SK-N-SH (cell line): Measurements from ENCODE around the gene PODXL2. TPM values are rescaled to one million over a fixed set of nuclear protein-coding genes. Genes with fewer than 3 reads are reported as not detected.
A peak's percentile ranks its signal among the peaks of the same experiment; 100 is the strongest.

Source experiments
- CTCF ChIA-PET: fragments of 300-600, 350-600 bp; formaldehyde crosslinking; extraction: SDS; loops from one replicate; lab custom pipeline; 2021; lab: Yijun Ruan, JAX
- POLR2A ChIA-PET: fragments of 350-600 bp; sonication (Branson Sonifier 250); formaldehyde crosslinking; extraction: SDS; loops from one replicate; lab custom pipeline; 2020; ENCODE audit warnings: antibody characterized with exemption, inconsistent platforms; lab: Yijun Ruan, JAX
- DNase-seq: peaks from one replicate; pipeline ENCODE4 v3.0.0; 2012
- H2AFZ ChIP-seq: fragments of 200-600 bp; sonication (generic); 2 replicates; pipeline ENCODE4 v1.8.1; 2016; ENCODE audit warnings: antibody characterized with exemption, mild to moderate bottlenecking, low read depth
- H3F3A ChIP-seq: fragments of 200-600 bp; sonication (generic); replicated peaks from 2 replicates; pipeline ENCODE3; 2016; ENCODE audit warnings: antibody characterized with exemption, mild to moderate bottlenecking; ENCODE audit not compliant: insufficient read depth
- H3K27ac ChIP-seq, 2 experiments: fragments of 200-500 bp in 1 of 2; fragments of 200-600 bp in 1 of 2; sonication (Bioruptor generic) in 1 of 2; sonication (generic), shearing (Covaris generic) in 1 of 2; 2 replicates each; pipeline versions ENCODE4 v1.5.1 to v1.6.1; 2014 to 2016; ENCODE audit warnings: low read depth in 2 of 2, inconsistent platforms in 1 of 2, low read length in 1 of 2, mild to moderate bottlenecking in 1 of 2, mixed read lengths in 1 of 2
- H3K27me3 ChIP-seq: fragments of 200-600 bp; sonication (generic), shearing (Covaris generic); 2 replicates; pipeline ENCODE4 v1.6.1; 2016; ENCODE audit warnings: mixed run types; ENCODE audit not compliant: insufficient read depth
- H3K36me3 ChIP-seq, 2 experiments: fragments of 200-500 bp in 1 of 2; fragments of 200-600 bp in 1 of 2; sonication (Bioruptor generic) in 1 of 2; sonication (generic) in 1 of 2; replicated peaks in 1 of 2; 2 replicates each; pipeline versions ENCODE3 to v1.5.1; 2014 to 2016; ENCODE audit warnings: low read length in 1 of 2, mild to moderate bottlenecking in 1 of 2; ENCODE audit not compliant: insufficient read depth in 2 of 2, control insufficient read depth in 1 of 2
- H3K4me1 ChIP-seq, 2 experiments: fragments of 200-500 bp in 1 of 2; fragments of 200-600 bp in 1 of 2; sonication (Bioruptor generic) in 1 of 2; sonication (generic), shearing (Covaris generic) in 1 of 2; 2 replicates each; pipeline versions ENCODE4 v1.5.1 to v1.6.1; 2014 to 2016; ENCODE audit warnings: low read depth in 1 of 2, low read length in 1 of 2, mixed run types in 1 of 2; ENCODE audit not compliant: insufficient read depth in 2 of 2, control insufficient read depth in 1 of 2
- H3K4me2 ChIP-seq: fragments of 200-600 bp; sonication (generic), shearing (Covaris generic); 2 replicates; pipeline ENCODE4 v1.6.1; 2017; ENCODE audit warnings: mixed run types
- H3K4me3 ChIP-seq, 2 experiments: fragments of 200-500 bp in 1 of 2; fragments of 200-600 bp in 1 of 2; sonication (Bioruptor generic) in 1 of 2; sonication (generic), shearing (Covaris generic) in 1 of 2; 2 replicates each; pipeline versions ENCODE4 v1.5.1 to v1.8.1; 2014 to 2016; ENCODE audit warnings: low read depth in 2 of 2, inconsistent platforms in 1 of 2, low read length in 1 of 2, mild to moderate bottlenecking in 1 of 2, mixed read lengths in 1 of 2, moderate library complexity in 1 of 2
- H3K79me2 ChIP-seq: fragments of 200-600 bp; sonication (generic); 2 replicates; pipeline ENCODE4 v1.8.1; 2017; ENCODE audit warnings: mild to moderate bottlenecking; ENCODE audit not compliant: insufficient read depth
- H3K9ac ChIP-seq: fragments of 200-600 bp; sonication (generic); 2 replicates; pipeline ENCODE4 v1.6.1; 2017; ENCODE audit warnings: mixed run types
- H3K9me2 ChIP-seq: fragments of 200-600 bp; sonication (generic); 2 replicates; pipeline ENCODE4 v1.6.1; 2017; ENCODE audit warnings: mixed run types
- H3K9me3 ChIP-seq: fragments of 200-600 bp; sonication (generic); 2 replicates; pipeline ENCODE4 v1.6.1; 2017; ENCODE audit warnings: mixed run types, mild to moderate bottlenecking, moderate library complexity
- H4K20me1 ChIP-seq: fragments of 200-600 bp; sonication (generic); 2 replicates; pipeline ENCODE4 v1.6.1; 2017; ENCODE audit warnings: mild to moderate bottlenecking, mixed run types; ENCODE audit not compliant: insufficient read depth
- CTCF ChIP-seq: fragments of 200-600 bp; sonication (generic); IDR thresholded peaks from 2 replicates; pipeline ENCODE4 v1.6.1; 2017; ENCODE audit warnings: antibody characterized with exemption, mild to moderate bottlenecking, moderate library complexity
- ELF1 ChIP-seq: IDR thresholded peaks from 2 replicates; pipeline ENCODE4 v1.4.0; 2012
- EZH2phosphoT487 ChIP-seq: fragments of 200-600 bp; sonication (generic); IDR thresholded peaks from 2 replicates; pipeline ENCODE4 v1.6.1; 2017; ENCODE audit warnings: low read depth, mixed run types, mild to moderate bottlenecking, antibody characterized with exemption, moderate library complexity, borderline replicate concordance
- FOSL2 ChIP-seq: IDR thresholded peaks from 2 replicates; pipeline ENCODE4 v1.4.0; 2012; ENCODE audit warnings: low read depth, mild to moderate bottlenecking, moderate library complexity, borderline replicate concordance
- FOXJ3 ChIP-seq: sonication (generic); formaldehyde crosslinking; IDR thresholded peaks from 2 replicates; pipeline ENCODE4 v1.5.1; 2020; ENCODE audit warnings: mild to moderate bottlenecking, missing genetic modification reagents
- FOXM1 ChIP-seq: IDR thresholded peaks from 2 replicates; pipeline ENCODE4 v1.4.0; 2012; ENCODE audit warnings: low read depth, mild to moderate bottlenecking
- JUND ChIP-seq: IDR thresholded peaks from 2 replicates; pipeline ENCODE4 v1.4.0; 2012
- MAX ChIP-seq: IDR thresholded peaks from 2 replicates; pipeline ENCODE4 v1.4.0; 2012; ENCODE audit warnings: low read depth
- MEF2A ChIP-seq: IDR thresholded peaks from 2 replicates; pipeline ENCODE4 v1.4.0; 2012; ENCODE audit warnings: low read depth, borderline replicate concordance
- MXI1 ChIP-seq: IDR thresholded peaks from 2 replicates; pipeline ENCODE4 v1.6.1; 2012; ENCODE audit warnings: mild to moderate bottlenecking, low read depth, low read length, improper control_type of control experiment
- NFIC ChIP-seq: IDR thresholded peaks from 2 replicates; pipeline ENCODE4 v1.4.0; 2012; ENCODE audit warnings: borderline replicate concordance
- SIN3A ChIP-seq: IDR thresholded peaks from 2 replicates; pipeline ENCODE4 v1.6.1; 2012; ENCODE audit warnings: low read depth, mild to moderate bottlenecking, low read length, moderate library complexity, borderline replicate concordance
- YY1 ChIP-seq: IDR thresholded peaks from 2 replicates; pipeline ENCODE4 v1.4.0; 2012; ENCODE audit warnings: low read depth, mild to moderate bottlenecking
- ZBTB33 ChIP-seq: IDR thresholded peaks from 2 replicates; pipeline ENCODE4 v1.4.0; 2012; ENCODE audit warnings: low read depth, borderline replicate concordance
- WGBS: methylation state at CpG from one replicate; pipeline ENCODE4 v1.1.6; 2017; ENCODE audit warnings: low lambda C conversion rate; 5-methylcytosine and 5-hydroxymethylcytosine counted together
- polyA plus RNA-seq, 3 experiments: library from polyadenylated mRNA; depleted of rRNA; stranded (reverse); fragments of >200 nt; gene quantifications; 2 replicates each; pipeline ENCODE4 v1.2.3, GENCODE V29; 2012

PODXL2 gene
- polyA plus RNA-seq, 1 of the 3 experiments (the other 2 are of a cell fraction) = 27.5 TPM

- Histone ChIP-seq H3K4me1 (peaks cover 0 to 32% of the 10 kb centered on the region in 2 experiments; a peak in 2 of 4 replicates), H2AFZ (no peak overlapping the region; the same call in 1 of the 2 replicates), H3K9me2 (no peaks in the 10 kb centered on the region), H3K27ac (no peak overlapping the region), H3K9me3 (no peaks in the 10 kb centered on the region), H3K36me3 (no peaks in the 10 kb centered on the region), H3K4me2 (no peak overlapping the region), H3K4me3 (no peak overlapping the region), H3K9ac (no peak overlapping the region), H3F3A (peaks cover 3% of the 10 kb centered on the region), H3K27me3 (no peaks in the 10 kb centered on the region), H3K79me2 (no peaks in the 10 kb centered on the region), H4K20me1 (no peaks in the 10 kb centered on the region)
- WGBS = 92% methylated on average over 4 of the region's 4 CpGs
- DNase-seq = no peak
- TF ChIP-seq MAX (no peak), FOXM1 (no peak), ZBTB33 (no peak), ELF1 (no peak), FOXJ3 (CRISPR knock-in tag) (no peak)
- CTCF ChIA-PET = interaction anchor here (1.4 to 4.8 kb wide), 3 partner anchors 9 to 53 kb away, joined by 3 to 19 read pairs (median 5); no protein-coding TSS in a partner anchor
- POLR2A ChIA-PET = no interaction called here
Observed at GRCh38 chr3:127628426-127628787, 578 bp upstream of the PODXL2 start.

GRCh38 chr3:127629467-127630403, 750 bp downstream of the PODXL2 start:
- DNase-seq = peak; percentile 54
- Histone ChIP-seq H3F3A (peaks cover 3% of the 10 kb centered on the region), H3K4me1 (peaks cover 0 to 32% of the 10 kb centered on the region in 2 experiments; a peak in 2 of 4 replicates), H3K4me2 (peak overlapping the region; percentile 87), H3K9ac (no peak overlapping the region), H4K20me1 (no peaks in the 10 kb centered on the region), H3K4me3 (peak overlapping the region; percentile 62 to 64), H3K79me2 (no peaks in the 10 kb centered on the region), H2AFZ (no peak overlapping the region)
- POLR2A ChIA-PET = interaction anchor here (1.6 kb wide), 1 partner anchor 10 kb away, joined by 7 read pairs; no protein-coding TSS in a partner anchor
- no peak for TF ChIP-seq FOSL2
- peak; percentile 66; the same call in 1 of the 2 replicates for TF ChIP-seq MXI1
- no peak for TF ChIP-seq EZH2phosphoT487
- no peak for TF ChIP-seq SIN3A
- no peak for TF ChIP-seq JUND
- no peak for TF ChIP-seq YY1
- no peak for TF ChIP-seq NFIC
- no peak for TF ChIP-seq CTCF
- TF ChIP-seq MEF2A = no peak
- TF ChIP-seq, all 33 proteins: peak for 1
- H3K27ac ChIP-seq = peak overlapping the region in 1 of 2 experiments; percentile 44; a peak in 2 of 4 replicates
- 31% methylated on average over 38 of the region's 65 CpGs for WGBS
- CTCF ChIA-PET = interaction anchor here (0.6 to 4.8 kb wide), 5 partner anchors 8 to 330 kb away, joined by 3 to 19 read pairs (median 3); no protein-coding TSS in a partner anchor
- H3K9me3 ChIP-seq = no peaks in the 10 kb centered on the region
- H3K36me3 ChIP-seq = no peaks in the 10 kb centered on the region
- H3K27me3 ChIP-seq = no peaks in the 10 kb centered on the region
- H3K9me2 ChIP-seq = no peaks in the 10 kb centered on the region
